Measurements from ENCODE around the gene HS6ST3. TPM values are rescaled to one million over a fixed set of nuclear protein-coding genes. Genes with fewer than 3 reads are reported as not detected.

HS6ST3 gene
- total and polyA plus RNA-seq, 5 donors from 2014 or later, result not detected

DNA sequence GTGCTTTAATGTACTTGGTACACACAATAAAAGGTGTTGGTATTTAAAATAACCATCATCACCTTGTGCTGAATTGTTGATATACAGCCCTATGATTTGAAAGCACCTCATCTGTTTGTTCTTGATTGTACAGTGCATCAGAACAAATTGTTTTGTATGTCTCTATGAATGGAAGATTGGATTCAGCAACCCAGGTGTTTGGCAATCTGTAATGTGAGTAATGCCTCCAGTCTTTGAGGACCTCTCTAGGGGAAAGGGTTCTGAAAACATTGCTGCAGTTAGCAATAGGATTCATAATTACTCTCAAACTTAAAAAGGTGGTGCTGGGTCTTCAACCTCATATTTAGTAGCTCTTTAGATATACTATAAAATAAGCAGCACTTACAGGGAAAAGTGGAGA is 562.6 kb downstream of the HS6ST3 start:
- H3K27me3 Mint-ChIP-seq, result no peaks in the 10 kb centered on the region
- Histone ChIP-seq H3K36me3 (ENCODE audit: control insufficient read depth, insufficient read depth, low read length) (no peaks in the 10 kb centered on the region), H3K4me3 (ENCODE audit: low read depth, low read length) (no peak overlapping the region), H3K4me1 (ENCODE audit: control insufficient read depth, insufficient read depth, low read length, poor library complexity, severe bottlenecking) (no peaks in the 10 kb centered on the region), H3K9me3 (ENCODE audit: control insufficient read depth in 2 of 2, low read length in 2 of 2) (peaks cover 3 to 6% of the 10 kb centered on the region in 2 experiments), H3K27ac (ENCODE audit: insufficient read depth, low read length, poor library complexity, severe bottlenecking) (no peak overlapping the region), H3K27me3 (ENCODE audit: control insufficient read depth, insufficient read depth, low read length) (no peaks in the 10 kb centered on the region)
- no peak for ATAC-seq (ENCODE audit: low read depth in 2 of 2)
- H3K4me1 Mint-ChIP-seq, result no peaks in the 10 kb centered on the region
- H3K9me3 Mint-ChIP-seq, result peaks cover 0 to 14% (median 6%) of the 10 kb centered on the region in 7 donors
- H3K27ac Mint-ChIP-seq, result no peak overlapping the region
- DNase-seq, result no peak
- no peak overlapping the region for H3K4me3 Mint-ChIP-seq
- no peaks in the 10 kb centered on the region for H3K36me3 Mint-ChIP-seq

DNA sequence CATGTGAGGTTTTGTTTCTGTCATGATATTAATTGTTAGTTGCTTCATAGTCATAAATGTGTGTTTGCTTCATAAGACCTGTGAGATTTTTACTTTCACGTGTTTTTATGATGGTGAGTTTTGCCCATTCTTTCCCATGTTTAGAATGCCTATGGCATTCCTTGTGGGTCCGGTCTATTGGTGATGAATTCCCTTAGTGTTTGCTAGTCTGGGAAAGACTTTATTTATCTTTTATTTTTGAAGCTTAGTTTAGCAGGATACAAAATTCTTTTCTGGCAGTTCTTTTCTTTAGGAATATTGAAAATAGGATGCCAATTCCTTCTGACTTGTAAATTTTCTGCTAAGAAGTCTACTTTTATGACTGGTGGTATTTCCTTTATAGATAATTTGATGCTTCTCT is 571.7 kb downstream of the HS6ST3 start:
- Histone ChIP-seq H3K27me3 (ENCODE audit: control insufficient read depth, insufficient read depth, low read length) (no peaks in the 10 kb centered on the region), H3K27ac (ENCODE audit: insufficient read depth, low read length, poor library complexity, severe bottlenecking) (no peak overlapping the region), H3K9me3 (ENCODE audit: control insufficient read depth in 2 of 2, low read length in 2 of 2) (peaks cover 0 to 7% of the 10 kb centered on the region in 2 experiments), H3K4me3 (ENCODE audit: low read depth, low read length) (no peak overlapping the region), H3K4me1 (ENCODE audit: control insufficient read depth, insufficient read depth, low read length, poor library complexity, severe bottlenecking) (no peaks in the 10 kb centered on the region), H3K36me3 (ENCODE audit: control insufficient read depth, insufficient read depth, low read length) (no peaks in the 10 kb centered on the region)
- no peak for ATAC-seq (ENCODE audit: low read depth in 2 of 2)
- no peaks in the 10 kb centered on the region for H3K36me3 Mint-ChIP-seq
- no peak overlapping the region for H3K4me3 Mint-ChIP-seq
- no peak for DNase-seq
- H3K27ac Mint-ChIP-seq, result no peak overlapping the region
- peaks cover 0 to 25% (median 7%) of the 10 kb centered on the region in 7 donors for H3K9me3 Mint-ChIP-seq
- no peaks in the 10 kb centered on the region for H3K4me1 Mint-ChIP-seq
- no peaks in the 10 kb centered on the region for H3K27me3 Mint-ChIP-seq

DNA sequence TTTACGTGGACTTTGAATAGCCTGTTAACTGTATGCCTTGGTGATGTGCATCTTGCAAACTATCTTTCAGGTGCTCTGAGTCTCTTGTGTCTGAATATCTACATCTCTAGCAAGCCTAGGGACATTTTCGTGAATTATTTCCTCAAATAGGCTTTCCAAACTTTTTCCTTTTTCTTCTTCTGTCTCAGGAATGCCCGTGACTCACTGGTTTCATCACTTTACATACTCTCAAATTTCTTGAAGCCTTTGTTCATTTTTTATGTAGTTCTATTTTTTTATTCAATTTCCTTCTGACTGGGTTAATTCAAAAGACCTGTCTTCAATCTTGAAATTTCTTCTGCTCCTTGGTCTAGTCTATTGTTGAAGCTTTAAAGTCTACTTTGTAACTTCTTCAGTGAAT is 572.1 kb downstream of the HS6ST3 start:
- Mint-ChIP-seq H3K4me3 (peak overlapping the region in 1 of 4 donors; percentile 49), H3K36me3 (no peaks in the 10 kb centered on the region), H3K4me1 (no peaks in the 10 kb centered on the region), H3K27me3 (no peaks in the 10 kb centered on the region), H3K27ac (no peak overlapping the region), H3K9me3 (peaks cover 0 to 25% (median 6%) of the 10 kb centered on the region in 7 donors)
- Histone ChIP-seq H3K27ac (ENCODE audit: insufficient read depth, low read length, poor library complexity, severe bottlenecking) (no peak overlapping the region), H3K9me3 (ENCODE audit: control insufficient read depth in 2 of 2, low read length in 2 of 2) (peaks cover 0 to 7% of the 10 kb centered on the region in 2 experiments), H3K4me3 (ENCODE audit: low read depth, low read length) (no peak overlapping the region), H3K36me3 (ENCODE audit: control insufficient read depth, insufficient read depth, low read length) (no peaks in the 10 kb centered on the region), H3K27me3 (ENCODE audit: control insufficient read depth, insufficient read depth, low read length) (no peaks in the 10 kb centered on the region), H3K4me1 (ENCODE audit: control insufficient read depth, insufficient read depth, low read length, poor library complexity, severe bottlenecking) (no peaks in the 10 kb centered on the region)
- no peak for DNase-seq
- no peak for ATAC-seq (ENCODE audit: low read depth in 2 of 2)

DNA sequence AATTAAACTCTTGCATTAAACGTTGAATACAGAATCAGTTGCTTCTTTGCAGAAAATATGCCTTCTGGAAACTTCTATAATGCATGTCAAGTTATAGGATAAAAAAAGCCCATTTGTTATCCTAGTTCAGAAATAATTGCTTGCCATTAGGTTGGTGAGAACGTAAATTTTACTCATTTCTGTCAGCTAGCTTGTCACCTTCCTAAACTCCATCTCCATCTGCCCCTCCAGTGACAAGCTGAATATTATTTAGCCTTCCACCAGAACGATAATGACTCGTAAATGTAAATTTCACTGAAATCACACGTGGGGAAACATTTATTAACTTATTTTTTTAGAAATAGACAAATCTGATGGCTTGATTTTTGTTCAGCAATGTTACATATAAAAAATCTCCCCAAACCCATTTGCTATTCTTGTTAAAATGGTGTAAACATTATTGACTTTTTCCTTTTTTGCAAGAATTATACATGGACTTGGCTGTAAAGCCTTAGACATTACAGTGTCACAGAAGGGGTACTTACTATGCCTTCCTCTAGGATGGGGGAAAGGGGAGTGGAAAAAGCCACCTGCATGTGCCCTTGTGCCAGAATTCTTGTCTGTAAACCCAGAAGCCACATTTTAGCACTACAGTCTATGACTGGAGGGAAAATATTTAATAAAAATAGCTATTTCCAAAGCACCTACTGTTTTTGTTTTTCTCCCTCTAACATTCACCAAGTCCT is 577.5 kb downstream of the HS6ST3 start:
- H3K27me3 ChIP-seq (ENCODE audit: control insufficient read depth, insufficient read depth, low read length), result no peaks in the 10 kb centered on the region
- Mint-ChIP-seq H3K4me3 (no peak overlapping the region), H3K36me3 (no peaks in the 10 kb centered on the region), H3K27ac (no peak overlapping the region), H3K9me3 (peaks cover 0 to 15% (median 4%) of the 10 kb centered on the region in 7 donors), H3K27me3 (no peaks in the 10 kb centered on the region), H3K4me1 (no peaks in the 10 kb centered on the region)
- no peak overlapping the region for H3K4me3 ChIP-seq (ENCODE audit: low read depth, low read length)
- DNase-seq, result no peak
- no peak for ATAC-seq (ENCODE audit: low read depth in 2 of 2)
- no peaks in the 10 kb centered on the region for H3K36me3 ChIP-seq (ENCODE audit: control insufficient read depth, insufficient read depth, low read length)
- no peak overlapping the region for H3K27ac ChIP-seq (ENCODE audit: insufficient read depth, low read length, poor library complexity, severe bottlenecking)
- no peaks in the 10 kb centered on the region for H3K4me1 ChIP-seq (ENCODE audit: control insufficient read depth, insufficient read depth, low read length, poor library complexity, severe bottlenecking)
- no peaks in the 10 kb centered on the region for H3K9me3 ChIP-seq (ENCODE audit: control insufficient read depth in 2 of 2, low read length in 2 of 2)

DNA sequence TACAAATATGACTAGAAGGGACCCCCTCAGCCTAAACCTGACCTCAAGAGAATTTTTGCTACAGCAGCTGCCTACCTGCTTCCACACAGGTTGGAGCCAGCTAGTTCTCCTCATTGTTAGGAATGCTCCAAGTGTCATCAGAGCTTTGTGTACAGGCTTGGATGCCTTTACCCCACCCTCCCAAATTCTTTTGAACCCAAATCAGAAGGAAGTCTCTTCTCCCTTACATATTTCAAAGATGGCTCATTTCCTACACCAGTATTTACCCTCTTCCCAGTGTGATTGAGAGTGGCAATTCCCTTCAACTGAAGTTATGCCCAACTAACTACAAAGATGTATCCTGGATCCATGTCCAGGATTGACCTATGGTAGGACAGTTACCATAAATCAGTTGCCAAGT is 581.2 kb downstream of the HS6ST3 start:
- ATAC-seq (ENCODE audit: low read depth in 2 of 2) (no peak), DNase-seq (no peak)
- no peak overlapping the region for H3K27ac Mint-ChIP-seq
- no peak overlapping the region for H3K4me3 Mint-ChIP-seq
- H3K4me1 ChIP-seq (ENCODE audit: control insufficient read depth, insufficient read depth, low read length, poor library complexity, severe bottlenecking), result no peaks in the 10 kb centered on the region
- H3K4me1 Mint-ChIP-seq, result no peaks in the 10 kb centered on the region
- H3K27ac ChIP-seq (ENCODE audit: insufficient read depth, low read length, poor library complexity, severe bottlenecking), result no peak overlapping the region
- H3K9me3 ChIP-seq (ENCODE audit: control insufficient read depth in 2 of 2, low read length in 2 of 2), result peaks cover 0 to 7% of the 10 kb centered on the region in 2 experiments
- no peaks in the 10 kb centered on the region for H3K27me3 Mint-ChIP-seq
- H3K27me3 ChIP-seq (ENCODE audit: control insufficient read depth, insufficient read depth, low read length), result no peaks in the 10 kb centered on the region
- H3K36me3 Mint-ChIP-seq, result no peaks in the 10 kb centered on the region
- H3K36me3 ChIP-seq (ENCODE audit: control insufficient read depth, insufficient read depth, low read length), result no peaks in the 10 kb centered on the region
- no peak overlapping the region for H3K4me3 ChIP-seq (ENCODE audit: low read depth, low read length)
- peaks cover 0 to 12% (median 2%) of the 10 kb centered on the region in 7 donors for H3K9me3 Mint-ChIP-seq

DNA sequence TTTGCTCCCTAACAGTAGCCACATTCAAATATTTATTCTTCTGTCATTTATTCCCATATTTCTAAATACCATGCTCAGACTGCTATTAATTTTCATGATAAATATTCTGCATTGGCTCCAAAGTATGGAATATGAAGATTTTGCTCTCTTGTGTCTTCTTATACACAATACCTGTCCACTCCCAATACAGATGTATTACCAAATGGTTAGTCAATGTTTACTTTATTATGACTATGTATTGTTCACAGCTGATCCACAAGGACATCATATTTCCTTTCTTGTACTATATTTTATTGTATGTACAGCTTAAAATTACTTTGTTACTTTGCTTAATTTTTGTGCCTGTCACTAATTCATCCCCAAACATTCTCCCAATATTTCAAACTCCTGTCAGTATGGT is 582.1 kb downstream of the HS6ST3 start:
- DNase-seq (no peak), ATAC-seq (ENCODE audit: low read depth in 2 of 2) (no peak)
- Mint-ChIP-seq H3K27me3 (no peaks in the 10 kb centered on the region), H3K27ac (no peak overlapping the region), H3K9me3 (peaks cover 0 to 12% (median 2%) of the 10 kb centered on the region in 7 donors), H3K4me3 (no peak overlapping the region), H3K36me3 (no peaks in the 10 kb centered on the region), H3K4me1 (no peaks in the 10 kb centered on the region)
- Histone ChIP-seq H3K4me1 (ENCODE audit: control insufficient read depth, insufficient read depth, low read length, poor library complexity, severe bottlenecking) (no peaks in the 10 kb centered on the region), H3K27me3 (ENCODE audit: control insufficient read depth, insufficient read depth, low read length) (no peaks in the 10 kb centered on the region), H3K36me3 (ENCODE audit: control insufficient read depth, insufficient read depth, low read length) (no peaks in the 10 kb centered on the region), H3K27ac (ENCODE audit: insufficient read depth, low read length, poor library complexity, severe bottlenecking) (no peak overlapping the region), H3K9me3 (ENCODE audit: control insufficient read depth in 2 of 2, low read length in 2 of 2) (peaks cover 0 to 7% of the 10 kb centered on the region in 2 experiments), H3K4me3 (ENCODE audit: low read depth, low read length) (no peak overlapping the region)

DNA sequence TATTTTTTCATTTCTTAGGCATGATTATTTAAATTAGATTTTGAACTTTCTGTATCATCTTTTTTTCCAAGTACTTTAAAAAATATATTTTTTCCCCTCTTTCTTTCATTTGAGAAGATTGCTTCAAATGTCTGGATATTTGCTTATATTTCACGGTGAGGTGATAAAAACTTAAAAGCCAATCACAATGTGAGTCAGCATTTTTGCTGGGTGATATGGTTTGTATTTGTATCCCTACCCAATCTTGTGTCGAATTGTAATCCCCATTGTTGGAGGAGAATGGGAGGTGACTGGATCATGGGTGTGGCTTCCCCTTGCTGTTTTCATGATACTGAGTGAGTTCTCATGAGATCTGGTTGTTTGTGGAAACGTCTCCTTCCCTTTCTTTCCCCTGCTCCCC is 583.9 kb downstream of the HS6ST3 start:
- Histone ChIP-seq H3K9me3 (ENCODE audit: control insufficient read depth in 2 of 2, low read length in 2 of 2) (peaks cover 0 to 7% of the 10 kb centered on the region in 2 experiments), H3K4me1 (ENCODE audit: control insufficient read depth, insufficient read depth, low read length, poor library complexity, severe bottlenecking) (no peaks in the 10 kb centered on the region), H3K36me3 (ENCODE audit: control insufficient read depth, insufficient read depth, low read length) (no peaks in the 10 kb centered on the region), H3K4me3 (ENCODE audit: low read depth, low read length) (no peak overlapping the region), H3K27ac (ENCODE audit: insufficient read depth, low read length, poor library complexity, severe bottlenecking) (no peak overlapping the region), H3K27me3 (ENCODE audit: control insufficient read depth, insufficient read depth, low read length) (no peaks in the 10 kb centered on the region)
- Mint-ChIP-seq H3K27ac (no peak overlapping the region), H3K4me1 (no peaks in the 10 kb centered on the region), H3K27me3 (no peaks in the 10 kb centered on the region), H3K36me3 (no peaks in the 10 kb centered on the region), H3K9me3 (peaks cover 0 to 7% (median 4%) of the 10 kb centered on the region in 7 donors), H3K4me3 (no peak overlapping the region)
- no peak for DNase-seq
- no peak for ATAC-seq (ENCODE audit: low read depth in 2 of 2)

DNA sequence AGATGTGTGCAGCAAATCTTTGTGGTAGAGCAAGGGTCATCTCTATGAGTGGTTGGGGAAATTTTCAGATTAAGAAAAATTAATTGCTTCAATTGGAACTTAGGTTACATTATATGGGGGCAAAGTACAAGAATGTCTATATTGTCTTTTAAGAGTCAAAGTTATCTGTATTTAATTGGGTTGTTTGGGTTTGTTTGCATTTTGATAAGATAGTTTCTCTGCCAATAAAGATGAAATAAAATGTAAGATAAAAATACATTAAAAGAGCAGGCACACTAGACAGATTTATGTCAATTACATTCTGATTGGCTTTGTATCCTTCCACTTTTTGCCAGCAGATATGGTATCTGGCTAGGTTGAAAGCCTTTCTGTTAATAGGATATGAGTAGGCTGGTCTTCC is 587.1 kb downstream of the HS6ST3 start:
- H3K27ac Mint-ChIP-seq, result no peak overlapping the region
- Histone ChIP-seq H3K9me3 (ENCODE audit: control insufficient read depth in 2 of 2, low read length in 2 of 2) (peaks cover 0 to 7% of the 10 kb centered on the region in 2 experiments), H3K27ac (ENCODE audit: insufficient read depth, low read length, poor library complexity, severe bottlenecking) (no peak overlapping the region), H3K27me3 (ENCODE audit: control insufficient read depth, insufficient read depth, low read length) (no peaks in the 10 kb centered on the region), H3K36me3 (ENCODE audit: control insufficient read depth, insufficient read depth, low read length) (no peaks in the 10 kb centered on the region), H3K4me3 (ENCODE audit: low read depth, low read length) (no peak overlapping the region), H3K4me1 (ENCODE audit: control insufficient read depth, insufficient read depth, low read length, poor library complexity, severe bottlenecking) (no peaks in the 10 kb centered on the region)
- peaks cover 2 to 10% (median 6%) of the 10 kb centered on the region in 7 donors for H3K9me3 Mint-ChIP-seq
- ATAC-seq (ENCODE audit: low read depth in 2 of 2) (no peak), DNase-seq (no peak)
- no peaks in the 10 kb centered on the region for H3K4me1 Mint-ChIP-seq
- H3K4me3 Mint-ChIP-seq, result no peak overlapping the region
- H3K27me3 Mint-ChIP-seq, result no peaks in the 10 kb centered on the region
- no peaks in the 10 kb centered on the region for H3K36me3 Mint-ChIP-seq
